Activated CD4-positive, alpha-beta T cell treated with anti-CD3 and anti-CD28 coated beads for 36 hours (primary cell): ENCODE results near the gene PKNOX2. TPM values are rescaled to one million over a fixed set of nuclear protein-coding genes. Genes with fewer than 3 reads are reported as not detected.

Experiments used
- ATAC-seq: fragments of 200-7000 bp; cut with Tn5 transposase; one replicate; pipeline ENCODE4 v1.10.0; 2021; ENCODE audit warnings: mild to moderate bottlenecking, moderate library complexity
- CTCF ChIA-PET: fragments of 350-600 bp; sonication (Branson Sonifier 250); formaldehyde crosslinking; loops from one replicate; lab custom pipeline; 2021; ENCODE audit warnings: antibody characterized with exemption; lab: Charles Lee
- POLR2A ChIA-PET: fragments of 350-600 bp; sonication (Branson Sonifier 250); formaldehyde crosslinking; loops from one replicate; lab custom pipeline; 2021; ENCODE audit warnings: antibody characterized with exemption, inconsistent platforms; lab: Charles Lee
- DNase-seq: peaks from one replicate; pipeline ENCODE4 v3.0.0-alpha.2; 2020
- H3K27ac Mint-ChIP-seq: one replicate; pipeline ENCODE4 v1.8.0; 2021; ENCODE audit warnings: mixed read lengths
- H3K27me3 Mint-ChIP-seq: one replicate; pipeline ENCODE4 v1.8.0; 2021; ENCODE audit warnings: mixed read lengths
- H3K36me3 Mint-ChIP-seq: one replicate; pipeline ENCODE4 v1.8.0; 2021; ENCODE audit warnings: low read depth, mixed read lengths
- H3K4me1 Mint-ChIP-seq: one replicate; pipeline ENCODE4 v1.8.0; 2021; ENCODE audit warnings: mixed read lengths
- H3K4me3 Mint-ChIP-seq: one replicate; pipeline ENCODE4 v1.8.0; 2021; ENCODE audit warnings: mild to moderate bottlenecking, moderate library complexity, mixed read lengths
- H3K9me3 Mint-ChIP-seq: one replicate; pipeline ENCODE4 v1.8.0; 2021; ENCODE audit warnings: low read depth, mixed read lengths
- intact Hi-C, 2 experiments: fragments of 100-400 bp; cut with DNase I in 1 of 2; cut with micrococcal nuclease in 1 of 2; formaldehyde crosslinking; loops; one replicate each; pipeline versions ENCODE4 v1.14.2 to v1.15.1; 2022 to 2024; cut with DNase I, micrococcal nuclease
- total RNA-seq, 2 experiments: library from RNA; stranded (reverse); gene quantifications; one replicate each; pipeline ENCODE4 v1.2.3, GENCODE V29; 2021

Gene PKNOX2
- total RNA-seq, 2 experiments from 2014 or later, result not detected

GRCh38 chr11:125338886-125339811, 174.6 kb downstream of the PKNOX2 start:
- intact Hi-C loops, result no loop called here
- H3K4me1 Mint-ChIP-seq, result no peaks in the 10 kb centered on the region
- H3K27ac Mint-ChIP-seq, result no peak overlapping the region
- no peaks in the 10 kb centered on the region for H3K36me3 Mint-ChIP-seq
- ATAC-seq, result no peak
- no peaks in the 10 kb centered on the region for H3K27me3 Mint-ChIP-seq
- H3K4me3 Mint-ChIP-seq, result no peak overlapping the region
- H3K9me3 Mint-ChIP-seq, result no peaks in the 10 kb centered on the region
- ChIA-PET CTCF (interaction anchor here (0.7 kb wide), 2 partner anchors 16 to 227 kb away, joined by 3 to 4 read pairs; no protein-coding TSS in a partner anchor), POLR2A (no interaction called here)
- no peak for DNase-seq

GRCh38 chr11:125341676-125342075, 177.1 kb downstream of the PKNOX2 start:
- intact Hi-C loops, result no loop called here
- H3K4me1 Mint-ChIP-seq, result no peaks in the 10 kb centered on the region
- H3K4me3 Mint-ChIP-seq, result no peak overlapping the region

GRCh38 chr11:125342281-125342930, 177.9 kb downstream of the PKNOX2 start:
- H3K4me3 Mint-ChIP-seq, result no peak overlapping the region
- DNase-seq (no peak), ATAC-seq (no peak)
- peaks cover 6% of the 10 kb centered on the region for H3K27me3 Mint-ChIP-seq
- no peaks in the 10 kb centered on the region for H3K9me3 Mint-ChIP-seq
- no peak overlapping the region for H3K27ac Mint-ChIP-seq
- H3K36me3 Mint-ChIP-seq, result no peaks in the 10 kb centered on the region
- H3K4me1 Mint-ChIP-seq, result no peaks in the 10 kb centered on the region
- intact Hi-C loops, result no loop called here
- CTCF ChIA-PET, result interaction anchor here (0.6 to 0.8 kb wide), 2 partner anchors 63 to 179 kb away, joined by 3 to 4 read pairs; no protein-coding TSS in a partner anchor
- POLR2A ChIA-PET, result no interaction called here

More at GRCh38 chr11:125341676-125342075, 177.1 kb downstream of the PKNOX2 start:
- ATAC-seq (no peak), DNase-seq (no peak)
- peaks cover 6% of the 10 kb centered on the region for H3K27me3 Mint-ChIP-seq
- ChIA-PET POLR2A (no interaction called here), CTCF (interaction anchor here (0.6 to 0.8 kb wide), 3 partner anchors 9 to 179 kb away, joined by 3 to 4 read pairs (median 3); no protein-coding TSS in a partner anchor)
- no peak overlapping the region for H3K27ac Mint-ChIP-seq
- H3K9me3 Mint-ChIP-seq, result no peaks in the 10 kb centered on the region
- H3K36me3 Mint-ChIP-seq, result no peaks in the 10 kb centered on the region

GRCh38 chr11:125343086-125343717, 178.7 kb downstream of the PKNOX2 start:
- no peak for DNase-seq
- Mint-ChIP-seq H3K27ac (no peak overlapping the region), H3K27me3 (peaks cover 6% of the 10 kb centered on the region), H3K36me3 (no peaks in the 10 kb centered on the region), H3K4me1 (no peaks in the 10 kb centered on the region), H3K9me3 (no peaks in the 10 kb centered on the region), H3K4me3 (no peak overlapping the region)
- intact Hi-C loops, result no loop called here
- CTCF ChIA-PET, result interaction anchor here (0.6 to 1.9 kb wide), 4 partner anchors 9 to 96 kb away, joined by 3 to 4 read pairs (median 4); no protein-coding TSS in a partner anchor
- no peak for ATAC-seq
- POLR2A ChIA-PET, result no interaction called here

GRCh38 chr11:125343718-125344131, 179.2 kb downstream of the PKNOX2 start:
- intact Hi-C loops, result loop anchor here in 1 of 2 experiments (2.0 kb wide), 1 partner anchor 381 kb away; no protein-coding TSS in a partner anchor
- Mint-ChIP-seq H3K4me3 (no peak overlapping the region), H3K36me3 (no peaks in the 10 kb centered on the region), H3K4me1 (no peaks in the 10 kb centered on the region), H3K9me3 (no peaks in the 10 kb centered on the region), H3K27ac (no peak overlapping the region), H3K27me3 (peaks cover 6% of the 10 kb centered on the region)
- ChIA-PET POLR2A (no interaction called here), CTCF (interaction anchor here (0.6 to 1.9 kb wide), 4 partner anchors 10 to 95 kb away, joined by 3 to 4 read pairs (median 4); no protein-coding TSS in a partner anchor)
- no peak for DNase-seq
- no peak for ATAC-seq

GRCh38 chr11:125344846-125345420, 180.4 kb downstream of the PKNOX2 start:
- H3K4me3 Mint-ChIP-seq, result no peak overlapping the region
- ATAC-seq, result no peak

GRCh38 chr11:125345421-125346178, 181.0 kb downstream of the PKNOX2 start:
- POLR2A ChIA-PET, result no interaction called here
- peaks cover 6% of the 10 kb centered on the region for H3K27me3 Mint-ChIP-seq
- CTCF ChIA-PET, result interaction anchor here (0.6 to 4.4 kb wide), 21 partner anchors 9 to 509 kb away, joined by 3 to 38 read pairs (median 3); no protein-coding TSS in a partner anchor
- intact Hi-C loops, result loop anchor here (1.0 to 5.0 kb wide), 4 partner anchors 181 to 383 kb away; partner anchors contain the start of gene PKNOX2 (in 2 of the 2)
- H3K9me3 Mint-ChIP-seq, result no peaks in the 10 kb centered on the region
- H3K4me1 Mint-ChIP-seq, result no peaks in the 10 kb centered on the region
- no peak overlapping the region for H3K4me3 Mint-ChIP-seq
- no peaks in the 10 kb centered on the region for H3K36me3 Mint-ChIP-seq
- ATAC-seq (peak; percentile 69), DNase-seq (peak; percentile 70)
- H3K27ac Mint-ChIP-seq, result no peak overlapping the region

More at GRCh38 chr11:125344846-125345420, 180.4 kb downstream of the PKNOX2 start:
- intact Hi-C loops, result loop anchor here (1.0 to 5.0 kb wide), 4 partner anchors 181 to 382 kb away; partner anchors contain the start of gene PKNOX2 (in 2 of the 2)
- H3K4me1 Mint-ChIP-seq, result no peaks in the 10 kb centered on the region
- no peaks in the 10 kb centered on the region for H3K36me3 Mint-ChIP-seq
- no peaks in the 10 kb centered on the region for H3K9me3 Mint-ChIP-seq
- DNase-seq, result no peak
- ChIA-PET CTCF (interaction anchor here (0.6 to 4.4 kb wide), 7 partner anchors 11 to 509 kb away, joined by 3 to 38 read pairs (median 4); no protein-coding TSS in a partner anchor), POLR2A (no interaction called here)
- no peak overlapping the region for H3K27ac Mint-ChIP-seq
- peaks cover 6% of the 10 kb centered on the region for H3K27me3 Mint-ChIP-seq

GRCh38 chr11:125346179-125346530, 181.6 kb downstream of the PKNOX2 start:
- intact Hi-C loops, result loop anchor here (5.0 kb wide), 2 partner anchors 184 to 254 kb away; partner anchors contain the start of gene PKNOX2 (in 1 of the 2)
- ChIA-PET CTCF (interaction anchor here (0.6 to 4.4 kb wide), 21 partner anchors 8 to 588 kb away, joined by 3 to 38 read pairs (median 3); no protein-coding TSS in a partner anchor), POLR2A (no interaction called here)
- H3K27ac Mint-ChIP-seq, result no peak overlapping the region
- ATAC-seq (no peak), DNase-seq (no peak)
- H3K9me3 Mint-ChIP-seq, result no peaks in the 10 kb centered on the region
- H3K27me3 Mint-ChIP-seq, result peaks cover 6% of the 10 kb centered on the region
- H3K36me3 Mint-ChIP-seq, result no peaks in the 10 kb centered on the region
- H3K4me3 Mint-ChIP-seq, result no peak overlapping the region
- no peaks in the 10 kb centered on the region for H3K4me1 Mint-ChIP-seq

GRCh38 chr11:125346565-125347260, 182.2 kb downstream of the PKNOX2 start:
- no peaks in the 10 kb centered on the region for H3K9me3 Mint-ChIP-seq
- H3K4me1 Mint-ChIP-seq, result no peaks in the 10 kb centered on the region
- POLR2A ChIA-PET, result no interaction called here
- H3K27me3 Mint-ChIP-seq, result peaks cover 6% of the 10 kb centered on the region
- CTCF ChIA-PET, result interaction anchor here (0.6 to 4.4 kb wide), 19 partner anchors 8 to 589 kb away, joined by 3 to 38 read pairs (median 3); no protein-coding TSS in a partner anchor
- no peak overlapping the region for H3K4me3 Mint-ChIP-seq
- H3K27ac Mint-ChIP-seq, result no peak overlapping the region
- intact Hi-C loops, result loop anchor here (5.0 kb wide), 2 partner anchors 184 to 254 kb away; partner anchors contain the start of gene PKNOX2 (in 1 of the 2)
- ATAC-seq, result no peak
- no peak for DNase-seq
- H3K36me3 Mint-ChIP-seq, result no peaks in the 10 kb centered on the region
